Left cardiac atrium (tissue), 4 donors: ENCODE results near the gene DNAH17. TPM values are rescaled to one million over a fixed set of nuclear protein-coding genes. Genes with fewer than 3 reads are reported as not detected.
A peak's percentile ranks its signal among the peaks of the same experiment; 100 is the strongest.

Source experiments
- ATAC-seq, 2 donors: fragments of 200-7000 bp; cut with Tn5 transposase; one replicate each; pipeline ENCODE4 v1.9.1; 2020; ENCODE audit warnings: mild to moderate bottlenecking in 2 of 2, moderate library complexity in 2 of 2
- DNase-seq: peaks from one replicate; pipeline ENCODE4 v3.0.0-alpha.2; 2020
- intact Hi-C, 2 donors: fragments of 100-400 bp; cut with DNase I; formaldehyde crosslinking; loops; one replicate each; pipeline versions ENCODE4 v1.14.1 to v1.15.1; 2022 to 2023
- total RNA-seq, 2 donors: library from RNA; stranded (reverse); fragmentation: NEBNext Ultra II Directional; extraction: Animal tissue kit (Norgen Biotek cat#: 25700); gene quantifications; one replicate each; pipeline ENCODE4 v1.2.1, GENCODE V29; 2021
- donor health status: DM: no; HTN: yes; CAD: no.
- donor health status: DM: no; HTN: yes; CAD: no; lungs with severe emphysema.
- donor health status: DM: yes; HTN: yes; CAD: no.
- donor health status: Dilated cardiomyopathy.

The DNAH17 gene
- total RNA-seq, 2 donors from 2014 or later, result 0.21 to 0.32 TPM

DNA sequence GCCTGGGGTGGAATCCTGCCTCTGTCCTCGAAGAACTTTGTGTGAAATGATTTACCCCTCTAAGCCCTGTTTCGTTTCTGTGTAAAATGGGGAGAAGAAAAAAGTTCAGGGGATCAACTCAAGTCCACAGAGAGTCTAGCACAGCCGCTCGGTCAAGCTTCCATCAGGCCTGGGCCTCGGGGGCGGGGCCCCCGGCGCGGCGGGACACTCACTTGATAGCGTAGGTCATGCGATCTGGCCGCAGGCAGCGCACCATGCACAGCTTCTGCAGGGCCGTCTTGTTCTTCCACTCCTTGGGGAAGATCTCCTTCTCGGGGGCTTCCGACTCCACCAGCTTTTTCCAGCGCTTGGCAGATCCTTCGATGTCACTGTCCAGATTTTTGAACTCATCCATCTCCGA is 132.8 kb downstream of the DNAH17 start:
- intact Hi-C loops, result no loop called here
- no peak for ATAC-seq
- DNase-seq, result no peak

DNA sequence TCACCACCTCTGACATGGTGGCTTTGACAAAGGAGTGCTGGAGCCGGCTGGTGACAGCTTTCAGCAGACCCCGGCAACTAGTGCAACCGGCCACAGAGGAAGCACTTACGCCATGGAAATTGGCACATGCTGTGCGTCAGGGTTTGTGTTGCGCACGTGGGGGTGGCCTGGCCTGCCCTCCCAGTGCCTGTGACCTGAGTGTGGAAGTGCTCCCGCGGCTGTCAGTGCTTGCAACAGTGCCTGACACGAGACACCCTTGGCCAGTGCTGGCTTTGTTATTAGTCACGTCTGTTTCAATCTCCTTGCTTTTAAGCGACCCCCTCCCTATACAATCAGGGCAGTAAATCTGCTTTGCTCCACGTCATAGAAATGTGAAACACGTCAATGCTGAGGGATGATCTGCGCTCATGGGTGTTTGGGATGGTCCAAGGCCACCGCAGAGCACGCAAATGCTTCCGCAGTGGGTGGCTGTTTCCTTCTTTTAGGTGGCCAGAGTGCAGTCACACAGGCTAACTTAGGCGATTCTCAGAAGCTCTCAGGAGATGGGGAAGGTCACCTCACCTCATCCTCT is 134.5 kb downstream of the DNAH17 start:
- intact Hi-C loops, result no loop called here
- DNase-seq (peak; percentile 85), ATAC-seq (peak; percentile 75 to 93)

DNA sequence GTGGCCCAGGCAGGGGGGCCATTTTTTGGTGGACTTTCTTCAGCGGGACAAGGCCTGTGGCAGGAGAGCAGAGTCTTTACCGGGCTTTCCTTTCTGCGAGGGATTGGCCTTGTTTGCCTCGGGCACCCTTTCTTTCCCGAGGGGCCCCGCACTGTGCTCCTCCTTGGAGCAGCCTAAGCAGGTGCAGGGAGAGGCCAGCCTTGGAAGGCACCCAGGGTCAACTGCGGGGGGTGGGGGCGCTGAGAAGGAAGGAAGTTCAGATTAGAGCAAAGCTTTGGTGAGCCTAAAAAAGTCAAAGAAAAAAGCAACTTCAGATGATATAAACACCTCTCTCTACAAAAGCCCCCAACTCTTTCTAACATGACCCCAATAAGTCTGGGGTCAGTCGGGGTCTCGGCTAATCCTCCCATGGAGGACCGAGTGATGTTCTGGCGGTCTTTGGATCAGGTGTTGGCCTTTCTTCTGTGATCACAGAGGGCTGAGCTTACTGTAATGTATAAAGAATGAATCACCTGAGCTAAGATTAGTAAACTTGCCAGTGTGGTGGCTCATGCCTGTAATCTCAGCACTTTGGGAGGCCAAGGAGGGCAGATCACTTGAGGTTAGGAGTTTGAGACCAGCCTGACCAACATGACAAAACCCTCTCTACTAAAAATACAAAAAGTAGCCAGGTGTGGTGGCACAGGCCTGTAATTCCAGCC is 135.8 kb downstream of the DNAH17 start:
- ATAC-seq (no peak), DNase-seq (no peak)
- intact Hi-C loops, result no loop called here

DNA sequence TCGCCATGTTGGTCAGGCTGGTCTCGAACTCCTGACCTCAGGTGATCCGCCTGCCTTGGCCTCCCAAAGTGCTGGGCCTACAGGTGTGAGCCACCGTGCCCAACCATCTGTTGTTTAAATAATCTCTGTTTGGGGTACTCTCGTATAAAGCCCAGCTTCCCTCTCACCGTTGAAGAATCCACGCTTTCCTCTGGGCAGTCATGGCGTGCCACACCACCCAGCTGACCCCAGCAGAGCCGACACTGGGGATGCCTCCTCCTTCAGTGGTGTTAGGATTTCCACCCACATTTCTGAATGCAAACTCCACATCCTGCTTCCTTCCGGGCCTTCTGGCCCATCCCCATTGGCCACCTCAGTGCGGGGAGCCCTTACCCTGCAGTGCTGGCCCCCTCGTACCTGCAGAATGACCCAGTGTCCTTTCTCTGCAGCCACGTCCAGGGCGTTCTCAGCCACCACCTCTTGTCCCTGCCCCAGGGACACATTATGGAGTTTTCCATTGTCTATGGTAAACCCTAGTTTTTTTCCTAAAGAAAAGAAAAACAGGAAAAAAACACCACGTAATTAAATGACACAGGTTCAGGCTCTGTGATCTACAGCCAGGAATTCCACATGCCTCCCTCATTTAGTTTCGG is 138.4 kb downstream of the DNAH17 start:
- DNase-seq (no peak), ATAC-seq (no peak)
- intact Hi-C loops, result no loop called here

DNA sequence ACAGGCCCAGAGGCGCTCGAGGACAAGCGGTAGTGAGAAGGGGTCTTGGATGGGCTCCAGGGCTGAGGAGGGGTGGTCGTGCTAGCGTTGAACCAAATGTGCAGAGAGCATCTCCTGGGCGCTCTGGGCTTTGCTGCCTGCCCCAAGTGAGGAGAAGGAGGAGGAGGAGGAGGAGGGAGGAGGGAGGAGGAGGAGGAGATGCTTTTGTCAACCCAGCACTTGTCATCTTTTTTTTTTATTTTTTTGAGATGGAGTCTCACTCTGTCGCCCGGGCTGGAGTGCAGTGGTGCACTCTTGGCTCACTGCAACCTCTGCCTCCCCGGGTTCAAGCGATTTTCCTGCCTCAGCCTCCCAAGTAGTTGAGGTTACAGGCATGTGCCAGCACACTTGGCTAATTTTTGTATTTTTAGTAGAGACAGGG is 138.9 kb downstream of the DNAH17 start:
- intact Hi-C loops, result no loop called here
- ATAC-seq (no peak), DNase-seq (no peak)

DNA sequence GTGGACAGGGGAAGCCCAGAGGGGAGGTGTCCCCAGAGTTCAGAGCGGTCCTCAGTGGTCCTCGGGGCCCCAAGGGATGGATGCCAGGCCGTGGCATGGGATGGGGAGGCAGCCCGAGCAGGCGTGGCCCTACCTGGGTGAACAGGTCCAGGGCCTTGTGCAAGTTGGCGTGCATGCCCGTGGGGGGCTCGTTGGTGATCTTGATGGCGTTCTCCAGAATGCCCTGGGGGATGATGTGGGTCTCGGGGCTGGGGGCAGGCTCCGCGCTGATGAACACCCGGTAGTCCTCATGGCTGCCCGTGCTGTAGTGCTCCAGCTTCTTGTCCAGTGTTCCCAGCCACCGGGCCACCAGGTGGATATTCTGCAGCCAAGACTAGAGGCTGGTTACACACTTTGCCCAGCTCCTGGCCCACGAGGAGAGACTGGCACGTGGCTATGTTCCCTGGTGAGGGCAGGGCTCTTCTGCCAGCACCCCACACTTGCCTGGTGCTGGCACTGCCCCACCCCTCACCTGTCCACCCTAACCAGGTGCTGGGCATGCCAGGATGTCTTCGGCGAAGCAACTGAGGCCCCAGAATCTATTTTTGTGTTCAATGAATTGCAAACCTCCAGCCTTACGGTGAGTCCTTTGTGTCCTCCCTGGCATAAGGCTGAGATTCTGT is 139.6 kb downstream of the DNAH17 start:
- ATAC-seq (no peak), DNase-seq (no peak)
- intact Hi-C loops, result no loop called here

DNA sequence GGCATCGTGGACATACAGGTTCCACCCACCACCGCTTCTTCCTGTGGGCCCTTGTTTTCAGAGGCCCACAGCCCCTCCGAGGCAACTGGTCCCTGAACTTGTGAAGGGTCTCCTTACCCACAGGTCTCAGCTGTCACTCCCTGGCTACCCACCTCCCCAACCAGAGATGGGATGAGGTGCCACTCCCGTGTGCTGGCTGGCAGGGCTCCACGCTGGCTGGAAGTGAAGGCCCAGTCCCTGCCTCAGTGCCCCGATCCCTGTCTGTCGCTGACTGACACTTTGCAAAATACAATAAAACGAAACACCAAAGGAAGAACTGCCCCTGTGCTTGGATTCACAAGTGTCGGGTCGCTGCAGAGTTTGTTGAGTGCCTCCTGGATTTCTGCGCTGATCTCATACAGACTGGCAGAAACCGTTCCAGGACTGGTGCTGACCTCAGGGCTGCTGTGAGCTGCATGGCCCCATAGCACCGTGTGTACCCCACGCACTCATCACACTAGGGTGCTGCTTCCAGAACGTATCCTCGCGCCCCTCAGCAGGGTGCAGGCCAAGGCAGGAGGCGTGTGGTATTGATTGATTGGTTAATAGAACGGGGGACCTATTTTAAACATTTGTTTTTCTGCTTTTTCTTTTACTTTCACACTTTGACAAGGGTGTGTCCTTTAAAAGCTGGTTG is 141.7 kb downstream of the DNAH17 start:
- intact Hi-C loops, result no loop called here
- no peak for DNase-seq
- no peak for ATAC-seq

DNA sequence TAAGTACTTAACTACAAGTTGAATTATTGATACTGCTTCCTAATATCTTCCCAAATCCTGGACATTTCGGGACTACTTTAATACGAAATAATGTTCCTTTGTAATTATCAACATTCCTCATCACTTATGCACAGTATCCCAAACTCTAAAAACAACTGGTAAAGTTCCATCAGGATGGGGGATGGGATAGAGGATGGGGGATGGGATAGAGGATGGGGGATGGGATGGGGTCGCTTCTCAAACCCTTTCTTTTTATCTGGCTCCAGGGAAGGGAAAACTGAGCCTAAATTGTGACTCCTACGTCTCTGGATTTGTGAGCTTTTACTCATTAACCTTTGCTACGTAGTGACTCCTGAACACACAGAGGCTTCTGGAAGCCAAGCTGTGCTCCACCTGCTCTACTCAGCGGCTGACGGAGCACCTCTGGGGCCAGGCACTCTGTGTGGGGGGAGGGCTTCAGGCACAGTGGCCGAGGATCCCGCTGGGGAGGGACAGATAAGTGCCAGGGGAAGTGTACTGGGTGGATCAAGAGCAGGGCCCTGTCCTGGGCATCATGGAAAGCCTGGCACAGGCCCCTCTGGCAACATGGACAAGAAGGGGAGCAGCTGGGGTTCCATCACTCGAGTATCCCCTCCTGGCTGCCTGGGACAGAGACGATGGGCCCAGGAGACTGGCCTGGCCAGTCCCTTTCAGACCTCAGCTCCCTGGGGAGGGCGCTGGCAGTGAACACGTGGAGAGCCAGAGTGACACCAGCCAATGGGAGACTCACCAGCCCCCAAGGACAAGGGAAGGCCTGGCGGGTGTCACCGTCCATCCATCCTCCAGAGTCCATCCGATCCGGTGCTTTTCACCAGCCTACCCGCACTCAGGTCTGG is 142.5 kb downstream of the DNAH17 start:
- intact Hi-C loops, result no loop called here
- DNase-seq (no peak), ATAC-seq (no peak)

DNA sequence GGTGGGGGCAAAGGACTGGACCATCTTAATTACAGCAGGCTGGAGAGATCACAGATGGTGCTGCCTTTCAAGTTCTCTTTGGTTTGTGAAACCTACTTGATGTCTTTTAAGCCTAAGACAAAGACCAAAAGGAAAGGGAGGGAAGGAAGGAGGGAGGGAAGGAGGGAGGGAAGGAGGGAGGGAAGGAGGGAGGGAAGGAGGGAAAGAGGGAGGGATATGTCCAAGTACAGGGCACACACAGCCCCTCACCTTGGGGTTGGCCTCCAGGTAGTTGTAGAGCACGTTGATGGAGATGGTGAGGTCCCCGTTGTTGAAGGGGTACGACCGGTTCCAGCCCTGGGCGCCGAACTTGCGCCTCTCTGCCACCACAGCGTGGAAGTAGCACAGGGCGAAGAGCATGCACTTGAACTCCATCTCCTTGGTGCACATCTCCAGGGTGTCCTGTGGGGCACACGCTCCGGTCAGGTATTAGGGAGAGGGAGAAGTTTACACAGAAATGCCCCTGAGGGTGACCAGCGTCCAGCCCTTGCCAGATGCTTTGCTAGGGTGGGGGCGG is 143.3 kb downstream of the DNAH17 start:
- DNase-seq, result no peak
- intact Hi-C loops, result no loop called here
- no peak for ATAC-seq

DNA sequence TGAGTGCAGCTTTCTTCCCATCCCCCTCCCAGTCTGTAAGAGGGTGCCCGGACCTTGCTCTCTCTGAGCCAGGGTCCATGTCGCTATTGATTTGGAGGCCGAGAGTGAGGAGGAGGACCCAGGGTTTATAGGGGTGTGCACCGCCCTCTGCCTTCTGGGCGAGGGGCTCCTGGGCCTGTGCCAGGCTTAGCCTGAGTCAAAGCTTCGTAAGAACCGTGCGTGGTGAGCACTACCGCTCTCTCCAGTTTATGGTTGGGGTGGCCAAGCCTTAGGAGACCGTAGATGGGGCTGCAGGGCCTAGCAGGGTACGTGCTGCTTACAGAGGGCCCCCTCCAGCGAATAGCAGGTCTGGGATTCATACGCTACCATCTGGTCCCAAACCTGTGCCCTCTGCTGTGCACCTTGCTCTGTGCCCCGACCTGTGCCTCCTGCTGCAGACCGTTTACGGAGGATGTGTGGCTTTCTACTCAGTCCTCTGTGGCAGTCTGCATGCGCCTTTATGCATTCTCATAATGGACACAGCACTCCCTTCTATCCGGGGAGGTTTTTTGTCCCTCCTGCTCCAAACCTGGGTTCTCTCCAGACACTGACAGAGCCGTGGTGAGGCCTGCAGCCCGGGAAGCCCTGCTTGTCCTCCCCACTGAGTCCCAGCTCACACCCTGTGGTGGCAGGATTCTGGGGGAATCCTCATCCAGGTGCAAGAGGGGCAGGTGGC is 144.0 kb downstream of the DNAH17 start:
- intact Hi-C loops, result no loop called here
- DNase-seq (no peak), ATAC-seq (no peak)

DNA sequence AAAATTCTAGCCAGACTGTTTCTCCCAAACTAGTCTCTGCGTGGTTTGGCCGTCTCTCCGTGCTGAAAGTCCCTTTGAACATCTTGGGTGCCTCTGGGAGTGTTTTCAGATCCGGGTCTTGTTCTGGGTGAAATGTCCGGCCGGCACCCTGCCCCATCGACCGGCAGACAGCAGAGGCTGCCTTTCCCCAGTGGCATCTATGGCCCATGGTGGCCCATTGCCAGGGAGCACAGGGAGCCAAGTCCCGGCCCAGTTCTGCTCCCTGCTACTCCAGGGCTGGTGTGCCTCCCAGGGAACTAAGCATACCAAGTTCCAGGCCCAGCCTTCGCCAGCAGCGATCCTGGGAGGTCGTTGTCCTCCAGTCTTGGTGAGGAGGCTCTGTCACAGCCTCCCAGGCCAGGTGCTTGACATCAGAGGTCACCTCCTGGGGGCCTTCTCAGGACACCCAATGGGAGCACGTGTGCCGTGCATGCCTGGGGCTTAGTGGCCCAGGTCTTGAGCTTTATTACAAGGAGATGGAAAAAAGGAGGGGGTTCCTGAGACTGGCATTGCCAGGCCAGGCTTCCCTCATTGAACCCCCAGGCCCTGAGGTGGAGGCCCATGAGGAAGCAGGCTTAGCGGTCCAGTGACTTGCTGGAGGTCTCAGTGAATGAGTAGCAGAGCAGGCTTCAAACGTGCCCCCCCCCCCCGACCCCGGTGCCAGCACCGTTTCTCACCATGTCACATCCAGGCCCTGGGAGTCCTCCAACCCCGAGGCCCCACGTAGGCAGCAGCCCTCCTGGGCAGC is 144.8 kb downstream of the DNAH17 start:
- intact Hi-C loops, result no loop called here
- DNase-seq (no peak), ATAC-seq (peak; percentile 11 to 63)

DNA sequence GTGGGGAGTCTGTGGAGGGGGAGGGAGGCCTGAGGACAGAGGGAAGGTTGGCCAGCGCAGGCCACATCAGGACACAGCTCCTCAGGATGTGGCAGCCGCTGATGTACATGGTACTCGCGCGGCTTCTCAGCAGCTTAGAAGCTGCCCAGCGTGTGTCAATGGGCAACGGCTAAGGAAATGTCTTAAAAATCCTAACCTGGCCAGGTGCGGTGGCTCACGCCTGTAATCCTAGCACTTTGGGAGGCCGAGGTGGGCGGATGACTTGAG is 145.6 kb downstream of the DNAH17 start:
- ATAC-seq (no peak), DNase-seq (no peak)
- intact Hi-C loops, result no loop called here

DNA sequence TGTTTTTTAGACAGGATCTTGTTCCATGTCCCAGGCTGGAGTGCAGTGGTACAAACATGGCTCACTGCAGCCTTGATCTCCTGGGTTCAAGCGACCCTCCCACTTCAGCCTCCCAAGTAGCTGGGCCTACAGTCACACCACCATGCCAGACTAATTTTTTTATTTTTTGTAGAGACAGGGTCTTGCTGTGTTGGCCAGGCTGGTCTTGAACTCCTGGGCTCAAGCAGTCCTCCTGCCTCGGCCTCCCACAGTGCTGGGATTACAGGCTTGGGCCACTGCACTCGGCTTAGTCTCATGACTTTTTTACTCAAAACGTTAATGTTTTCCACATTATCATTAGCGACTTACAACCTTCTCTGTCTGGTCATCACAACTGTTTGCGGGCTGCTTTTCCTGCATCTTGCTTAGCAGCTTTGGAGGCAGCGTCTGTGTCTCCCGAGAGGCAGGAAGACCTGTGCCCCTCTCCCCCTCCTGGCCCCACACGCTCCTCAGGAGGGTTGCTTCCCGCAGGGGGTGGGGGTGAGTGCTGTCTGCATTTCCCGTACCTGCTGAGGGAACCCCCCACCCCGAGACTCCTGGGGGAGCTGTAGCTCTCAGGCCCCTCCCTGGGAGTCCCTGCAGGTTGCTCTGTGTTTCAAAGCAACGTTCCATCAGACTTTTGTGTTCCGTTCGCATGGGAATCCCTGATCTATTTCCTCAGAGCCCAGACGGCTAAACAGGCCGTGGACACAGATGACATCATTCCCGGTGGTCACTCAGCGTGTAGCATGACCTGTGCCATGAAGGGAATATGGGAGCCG is 146.1 kb downstream of the DNAH17 start:
- intact Hi-C loops, result no loop called here
- ATAC-seq (no peak), DNase-seq (no peak)

DNA sequence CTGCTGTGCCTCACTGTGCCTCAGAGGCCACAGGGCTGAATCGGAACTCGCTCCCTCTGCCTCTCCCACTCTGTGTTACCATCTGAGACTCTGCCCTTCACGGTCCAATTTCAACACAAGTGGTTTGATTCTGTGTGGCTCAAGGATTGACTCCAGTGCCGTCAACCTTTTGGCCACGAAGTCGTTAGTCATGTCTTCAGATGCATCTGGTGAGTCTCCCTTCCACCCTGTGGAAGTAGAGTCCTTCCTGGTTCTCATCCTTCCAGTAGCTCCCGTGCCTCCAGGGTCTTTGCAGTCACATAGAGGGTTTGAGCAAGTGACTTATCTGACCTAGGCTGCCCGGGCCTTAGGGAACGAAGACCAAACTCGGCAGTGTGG is 147.6 kb downstream of the DNAH17 start:
- intact Hi-C loops, result no loop called here

DNA sequence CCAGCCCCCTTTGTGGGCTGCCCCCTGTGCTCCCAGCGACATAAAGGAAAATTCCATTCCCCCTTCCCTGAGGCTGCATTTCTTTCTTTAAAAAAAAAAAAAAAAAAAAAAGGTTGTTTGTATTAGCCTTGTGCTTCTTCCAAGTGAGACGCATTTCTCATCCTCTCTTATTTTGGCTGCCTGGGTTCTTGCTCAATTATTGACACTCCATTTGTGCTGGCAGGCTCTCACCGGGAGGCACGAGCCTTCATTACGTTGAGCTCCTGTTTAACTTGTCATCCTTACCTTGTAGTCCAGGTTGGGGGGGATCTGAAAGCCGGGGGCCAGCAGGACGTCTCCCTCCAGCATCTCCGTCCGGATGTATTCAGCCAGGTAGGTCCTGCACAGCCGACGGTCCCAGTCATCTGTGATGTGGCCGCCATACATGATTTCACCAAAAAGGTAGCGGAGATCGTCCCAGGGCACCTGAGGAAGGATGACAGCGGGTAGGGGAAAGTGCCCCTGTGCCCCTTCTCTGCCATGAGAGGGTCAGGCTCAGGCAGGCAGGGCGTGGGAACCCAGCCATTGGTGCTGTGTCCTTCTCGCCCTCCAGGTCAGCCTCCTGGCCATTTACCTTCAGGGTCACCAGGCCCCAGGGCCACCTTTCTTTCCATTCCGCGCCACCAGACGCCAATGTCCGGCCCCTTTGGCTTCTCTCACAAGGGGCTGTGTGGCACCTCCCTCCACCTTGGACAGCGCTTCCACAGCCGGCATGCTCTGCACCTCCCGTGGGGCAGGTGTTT is 148.2 kb downstream of the DNAH17 start:
- no peak for ATAC-seq
- intact Hi-C loops, result no loop called here
- DNase-seq, result no peak

More for the DNA sequence above, 147.6 kb downstream of the DNAH17 start:
- no peak for DNase-seq
- ATAC-seq, result no peak

DNA sequence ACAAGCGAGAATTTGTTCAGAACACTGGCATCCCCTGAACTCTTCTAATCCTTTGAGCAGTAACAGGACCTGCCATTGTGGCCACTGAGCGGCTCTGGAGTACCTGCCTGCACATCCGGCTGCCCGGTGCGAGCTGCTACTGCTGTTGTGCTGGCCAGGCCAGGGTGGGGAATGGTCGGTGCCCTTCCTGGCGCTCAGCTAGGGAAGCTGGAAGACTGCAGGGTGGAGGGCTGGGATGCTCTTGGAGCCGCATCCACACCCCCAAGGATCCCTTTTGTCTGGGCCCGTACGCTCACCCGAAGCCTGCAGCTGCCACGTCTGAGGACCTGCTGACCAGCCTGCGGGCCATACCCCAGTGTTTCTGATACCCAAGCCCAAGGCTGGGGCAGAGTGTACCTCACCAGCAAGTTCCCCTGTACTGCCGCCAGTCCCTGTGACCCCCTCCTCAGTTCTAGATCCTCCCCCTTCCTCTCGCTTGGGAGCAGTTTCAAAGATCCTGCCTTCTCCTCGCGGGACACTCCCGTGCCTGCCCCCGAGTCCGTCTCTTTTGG is 149.1 kb downstream of the DNAH17 start:
- DNase-seq, result no peak
- ATAC-seq, result no peak
- intact Hi-C loops, result no loop called here
